MCF 10A (cell line): ENCODE results near the gene CPNE9. TPM values are rescaled to one million over a fixed set of nuclear protein-coding genes. Genes with fewer than 3 reads are reported as not detected.

Source experiments
- BruUV-seq: library from RNA; stranded (reverse); fragments of 400-500 nt; replicated peaks from 2 replicates; lab custom pipeline; 2021; lab: Mats Ljungman, UMichigan
- CTCF ChIA-PET: fragments of 300-600 bp; sonication (Branson Sonifier 250); formaldehyde crosslinking; extraction: SDS; loops from one replicate; lab custom pipeline; 2021; ENCODE audit warnings: antibody characterized with exemption, inconsistent platforms; lab: Yijun Ruan, JAX
- POLR2A ChIA-PET: fragments of 300-600, 350-650 bp; sonication (Branson Sonifier 250); formaldehyde crosslinking; extraction: SDS; loops from one replicate; lab custom pipeline; 2020; ENCODE audit warnings: antibody characterized with exemption, inconsistent platforms; lab: Yijun Ruan, JAX
- DNase-seq: peaks from one replicate; pipeline ENCODE4 v3.0.0-alpha.2; 2018; ENCODE audit not compliant: unreplicated experiment
- H3K27ac Mint-ChIP-seq: one replicate; pipeline ENCODE4 v1.8.0; 2022; ENCODE audit warnings: mild to moderate bottlenecking, low read depth, mixed read lengths; ENCODE audit not compliant: unreplicated experiment
- H3K27me3 Mint-ChIP-seq: one replicate; pipeline ENCODE4 v1.8.0; 2022; ENCODE audit warnings: mixed read lengths; ENCODE audit not compliant: insufficient read depth, unreplicated experiment
- H3K36me3 Mint-ChIP-seq: one replicate; pipeline ENCODE4 v1.8.0; 2022; ENCODE audit warnings: mild to moderate bottlenecking, moderate library complexity, mixed read lengths; ENCODE audit not compliant: insufficient read depth, unreplicated experiment
- H3K4me1 Mint-ChIP-seq: one replicate; pipeline ENCODE4 v1.8.0; 2022; ENCODE audit warnings: mixed read lengths; ENCODE audit not compliant: insufficient read depth, unreplicated experiment
- H3K4me3 Mint-ChIP-seq: one replicate; pipeline ENCODE4 v1.8.0; 2022; ENCODE audit warnings: mild to moderate bottlenecking, moderate library complexity, mixed read lengths; ENCODE audit not compliant: unreplicated experiment
- H3K9me3 Mint-ChIP-seq: one replicate; pipeline ENCODE4 v1.8.0; 2022; ENCODE audit warnings: mixed read lengths; ENCODE audit not compliant: unreplicated experiment
- CTCF ChIP-seq: fragments of 200-600 bp; IDR thresholded peaks from one replicate; pipeline ENCODE4 v1.8.0; 2022; ENCODE audit warnings: antibody characterized with exemption, mild to moderate bottlenecking; ENCODE audit not compliant: unreplicated experiment
- intact Hi-C: fragments of 100-400 bp; cut with micrococcal nuclease; formaldehyde crosslinking; loops from 2 replicates; pipeline ENCODE4 v1.14.1; 2022
- total RNA-seq: library from RNA; stranded (reverse); gene quantifications from 2 replicates; pipeline ENCODE4 v1.2.3, GENCODE V29; 2022

The CPNE9 gene
- total RNA-seq, 1 experiment from 2014 or later, result not detected

- POLR2A ChIA-PET, result interaction anchor here (0.8 to 1.3 kb wide), 2 partner anchors 14 to 354 kb away, joined by 3 to 5 read pairs; partner anchors contain the start of gene THUMPD3
- Mint-ChIP-seq H3K4me1 (peaks cover 12% of the 10 kb centered on the region), H3K27me3 (peaks cover 43% of the 10 kb centered on the region), H3K9me3 (no peaks in the 10 kb centered on the region), H3K27ac (no peak overlapping the region), H3K36me3 (no peaks in the 10 kb centered on the region), H3K4me3 (no peak overlapping the region)
- DNase-seq, result no peak
- no peak for TF ChIP-seq CTCF
- no TSS peak for BruUV-seq
- CTCF ChIA-PET, result interaction anchor here (0.6 to 1.6 kb wide), 5 partner anchors 9 to 1025 kb away, joined by 3 to 5 read pairs (median 5); no protein-coding TSS in a partner anchor
- intact Hi-C loops, result loop anchor here (1.0 to 10.0 kb wide), 5 partner anchors 75 to 570 kb away; partner anchors contain the start of genes ARPC4, CRELD1, FANCD2 and TADA3
Measured at GRCh38 chr3:9716801-9717555, 13.3 kb downstream of the CPNE9 start.

- no peak for TF ChIP-seq CTCF
- Mint-ChIP-seq H3K4me1 (peaks cover 12% of the 10 kb centered on the region), H3K9me3 (no peaks in the 10 kb centered on the region), H3K36me3 (no peaks in the 10 kb centered on the region), H3K27me3 (peaks cover 40% of the 10 kb centered on the region), H3K27ac (no peak overlapping the region), H3K4me3 (no peak overlapping the region)
- BruUV-seq, result no TSS peak
- intact Hi-C loops, result loop anchor here (5.0 to 10.0 kb wide), 4 partner anchors 75 to 310 kb away; partner anchors contain the start of genes ARPC4, CRELD1, FANCD2 and TADA3
- no peak for DNase-seq
- CTCF ChIA-PET, result interaction anchor here (0.6 to 1.6 kb wide), 5 partner anchors 13 to 1024 kb away, joined by 3 to 5 read pairs (median 3); no protein-coding TSS in a partner anchor
- POLR2A ChIA-PET, result interaction anchor here (0.8 to 1.3 kb wide), 2 partner anchors 13 to 355 kb away, joined by 3 to 5 read pairs; partner anchors contain the start of gene THUMPD3
Measured at GRCh38 chr3:9717563-9717962, 13.9 kb downstream of the CPNE9 start.

GRCh38 chr3:9718118-9718517 is 14.5 kb downstream of the CPNE9 start:
- TF ChIP-seq CTCF, result no peak
- H3K36me3 Mint-ChIP-seq, result no peaks in the 10 kb centered on the region
- BruUV-seq, result no TSS peak
- H3K27me3 Mint-ChIP-seq, result peaks cover 40% of the 10 kb centered on the region
- no peaks in the 10 kb centered on the region for H3K9me3 Mint-ChIP-seq
- H3K4me3 Mint-ChIP-seq, result no peak overlapping the region
- ChIA-PET POLR2A (interaction anchor here (1.3 kb wide), 1 partner anchor 13 kb away, joined by 5 read pairs; no protein-coding TSS in a partner anchor), CTCF (interaction anchor here (0.5 to 1.6 kb wide), 5 partner anchors 12 to 522 kb away, joined by 3 to 5 read pairs (median 5); no protein-coding TSS in a partner anchor)
- H3K27ac Mint-ChIP-seq, result no peak overlapping the region
- DNase-seq, result no peak
- intact Hi-C loops, result loop anchor here (5.0 to 10.0 kb wide), 4 partner anchors 74 to 309 kb away; partner anchors contain the start of genes ARPC4, CRELD1, FANCD2 and TADA3
- peaks cover 12% of the 10 kb centered on the region for H3K4me1 Mint-ChIP-seq
